Left colon (tissue), 2 donors: ENCODE data around the gene CADPS. TPM values are rescaled to one million over a fixed set of nuclear protein-coding genes. Genes with fewer than 3 reads are reported as not detected.

Experiments
- ATAC-seq: fragments of 200-7000 bp; cut with Tn5 transposase; one replicate; pipeline ENCODE4 v1.9.1; 2020; ENCODE audit warnings: mild to moderate bottlenecking, moderate library complexity
- DNase-seq, 2 donors: peaks; one replicate each; pipeline ENCODE4 v3.0.0-alpha.2; 2020
- intact Hi-C, 2 donors: fragments of 100-400 bp; cut with DNase I in 1 of 2; cut with micrococcal nuclease in 1 of 2; formaldehyde crosslinking; loops; one replicate each; pipeline versions ENCODE4 v1.11.2 to v1.14.0; 2022; cut with DNase I, micrococcal nuclease
- total RNA-seq, 2 donors: library from RNA; stranded (reverse); fragmentation: NEBNext Ultra II Directional; extraction: Animal tissue kit (Norgen Biotek cat#: 25700); gene quantifications; one replicate each; pipeline ENCODE4 v1.2.1, GENCODE V29; 2021
- donor health status: DM: no; HTN: no; CAD: no.
- donor health status: DM: yes; HTN: yes; CAD: no.

The CADPS gene
- total RNA-seq, 2 donors from 2014 or later = 3.7 to 4.4 TPM

- ATAC-seq = peak; percentile 99
- intact Hi-C loops = no loop called here
- DNase-seq = peak; percentile 6 to 24
Observed at GRCh38 chr3:62521464-62522105, 353.6 kb downstream of the CADPS start.

GRCh38 chr3:62503516-62503915, 371.7 kb downstream of the CADPS start:
- DNase-seq = no peak
- intact Hi-C loops = no loop called here
- no peak for ATAC-seq

- intact Hi-C loops = no loop called here
- no peak for ATAC-seq
- no peak for DNase-seq
Observed at GRCh38 chr3:62502315-62503300, 372.6 kb downstream of the CADPS start.

- ATAC-seq (no peak), DNase-seq (no peak)
- intact Hi-C loops = no loop called here
Observed at GRCh38 chr3:62501289-62501668, 373.9 kb downstream of the CADPS start.

GRCh38 chr3:62500556-62501288, 374.5 kb downstream of the CADPS start:
- ATAC-seq (no peak), DNase-seq (no peak)
- intact Hi-C loops = no loop called here

GRCh38 chr3:62497156-62497555, 378.1 kb downstream of the CADPS start:
- intact Hi-C loops = no loop called here
- DNase-seq = no peak
- ATAC-seq = no peak

GRCh38 chr3:62496503-62496902, 378.7 kb downstream of the CADPS start:
- no peak for DNase-seq
- intact Hi-C loops = no loop called here
- ATAC-seq = no peak

GRCh38 chr3:62493109-62493801, 382.0 kb downstream of the CADPS start:
- DNase-seq (no peak), ATAC-seq (no peak)
- intact Hi-C loops = no loop called here

GRCh38 chr3:62482961-62483360, 392.3 kb downstream of the CADPS start:
- DNase-seq (no peak), ATAC-seq (no peak)
- intact Hi-C loops = no loop called here

- intact Hi-C loops = no loop called here
- ATAC-seq (no peak), DNase-seq (no peak)
Observed at GRCh38 chr3:62481962-62482361, 393.3 kb downstream of the CADPS start.

- intact Hi-C loops = no loop called here
- no peak for ATAC-seq
- DNase-seq = no peak
Observed at GRCh38 chr3:62480056-62480455, 395.2 kb downstream of the CADPS start.

- no peak for ATAC-seq
- DNase-seq = no peak
- intact Hi-C loops = no loop called here
Observed at GRCh38 chr3:62479326-62479725, 395.9 kb downstream of the CADPS start.

- intact Hi-C loops = no loop called here
- no peak for DNase-seq
- ATAC-seq = no peak
Observed at GRCh38 chr3:62475306-62475705, 399.9 kb downstream of the CADPS start.

- intact Hi-C loops = no loop called here
- ATAC-seq (no peak), DNase-seq (no peak)
Observed at GRCh38 chr3:62467966-62468722, 407.1 kb downstream of the CADPS start.

GRCh38 chr3:62462788-62463187, 412.4 kb downstream of the CADPS start:
- intact Hi-C loops = no loop called here
- DNase-seq (no peak), ATAC-seq (no peak)

GRCh38 chr3:62462104-62462762, 413.0 kb downstream of the CADPS start:
- intact Hi-C loops = no loop called here
- no peak for ATAC-seq
- no peak for DNase-seq

- ATAC-seq (no peak), DNase-seq (no peak)
- intact Hi-C loops = no loop called here
Observed at GRCh38 chr3:62454916-62455315, 420.3 kb downstream of the CADPS start.

GRCh38 chr3:62453448-62453847, 421.8 kb downstream of the CADPS start:
- no peak for ATAC-seq

More at GRCh38 chr3:62453448-62453847, 421.8 kb downstream of the CADPS start:
- intact Hi-C loops = no loop called here
- DNase-seq = no peak
